Esophagus muscularis mucosa (tissue), 4 donors: ENCODE data around the gene FBLN1. TPM values are rescaled to one million over a fixed set of nuclear protein-coding genes. Genes with fewer than 3 reads are reported as not detected.

Experiments
- DNase-seq: peaks from one replicate; pipeline ENCODE4 v3.0.0-alpha.2; 2017; ENCODE audit errors: extremely low spot score
- H3K27ac ChIP-seq, 4 donors: fragments of 200-600 bp; sonication (generic); replicated peaks in 1 of 4; 1 replicate in 3 of 4; 2 replicates in 1 of 4; pipeline ENCODE4 v1.5.1; 2016 to 2019; ENCODE audit warnings: mild to moderate bottlenecking in 1 of 4
- H3K27me3 ChIP-seq, 4 donors: fragments of 200-600 bp; sonication (generic); one replicate each; pipeline versions ENCODE4 v1.5.1 to v1.6.0; 2016 to 2019
- H3K36me3 ChIP-seq, 4 donors: fragments of 200-600 bp; sonication (generic); one replicate each; pipeline ENCODE4 v1.5.1; 2016 to 2019
- H3K4me1 ChIP-seq, 4 donors: fragments of 200-600 bp; sonication (generic); one replicate each; pipeline ENCODE4 v1.5.1; 2016 to 2019
- H3K4me3 ChIP-seq, 4 donors: fragments of 200-600 bp; sonication (generic); 1 replicate in 2 of 4; 2 replicates in 2 of 4; pipeline ENCODE4 v1.5.1; 2016 to 2019; ENCODE audit warnings: mild to moderate bottlenecking in 4 of 4, moderate library complexity in 1 of 4
- H3K9me3 ChIP-seq, 4 donors: fragments of 200-600 bp; sonication (generic); 1 replicate in 3 of 4; 2 replicates in 1 of 4; pipeline ENCODE4 v1.5.1; 2016 to 2019
- EP300 ChIP-seq: sonication (generic); formaldehyde crosslinking; IDR thresholded peaks from one replicate; pipeline ENCODE4 v1.6.1; 2017; ENCODE audit warnings: antibody characterized with exemption
- POLR2A ChIP-seq: fragments of 450-650 bp; IDR thresholded peaks from one replicate; pipeline ENCODE4 v1.6.1; 2017; ENCODE audit warnings: antibody characterized with exemption, moderate library complexity, mild to moderate bottlenecking, low read depth
- POLR2AphosphoS5 ChIP-seq, 2 donors: sonication (generic); formaldehyde crosslinking; IDR thresholded peaks; one replicate each; pipeline ENCODE4 v1.6.1; 2017; ENCODE audit warnings: antibody characterized with exemption in 2 of 2
- WGBS: methylation state at CpG from one replicate; pipeline ENCODE4 v1.1.5; 2018; 5-methylcytosine and 5-hydroxymethylcytosine counted together
- intact Hi-C: fragments of 100-400 bp; cut with DNase I; formaldehyde crosslinking; loops from one replicate; pipeline ENCODE4 v1.15.1; 2023
- total RNA-seq, 4 donors: library from RNA; depleted of rRNA; stranded (reverse); fragments of >200 nt; gene quantifications; one replicate each; pipeline versions ENCODE4 v1.1.0 to v1.2.1, GENCODE V29; 2016
- TF ChIP-seq, protein P1 (sequence below), 3 experiments: fragments of 200-600 bp in 2 of 3; fragments of 450-650 bp in 1 of 3; sonication (generic) in 2 of 3; IDR thresholded peaks; one replicate each; pipeline ENCODE4 v1.5.1; 2017 to 2019; ENCODE audit warnings: antibody characterized with exemption in 3 of 3, mild to moderate bottlenecking in 2 of 3, moderate library complexity in 1 of 3

Gene FBLN1
- total RNA-seq, 4 donors from 2014 or later = 355 to 534 (median 417) TPM

DNA sequence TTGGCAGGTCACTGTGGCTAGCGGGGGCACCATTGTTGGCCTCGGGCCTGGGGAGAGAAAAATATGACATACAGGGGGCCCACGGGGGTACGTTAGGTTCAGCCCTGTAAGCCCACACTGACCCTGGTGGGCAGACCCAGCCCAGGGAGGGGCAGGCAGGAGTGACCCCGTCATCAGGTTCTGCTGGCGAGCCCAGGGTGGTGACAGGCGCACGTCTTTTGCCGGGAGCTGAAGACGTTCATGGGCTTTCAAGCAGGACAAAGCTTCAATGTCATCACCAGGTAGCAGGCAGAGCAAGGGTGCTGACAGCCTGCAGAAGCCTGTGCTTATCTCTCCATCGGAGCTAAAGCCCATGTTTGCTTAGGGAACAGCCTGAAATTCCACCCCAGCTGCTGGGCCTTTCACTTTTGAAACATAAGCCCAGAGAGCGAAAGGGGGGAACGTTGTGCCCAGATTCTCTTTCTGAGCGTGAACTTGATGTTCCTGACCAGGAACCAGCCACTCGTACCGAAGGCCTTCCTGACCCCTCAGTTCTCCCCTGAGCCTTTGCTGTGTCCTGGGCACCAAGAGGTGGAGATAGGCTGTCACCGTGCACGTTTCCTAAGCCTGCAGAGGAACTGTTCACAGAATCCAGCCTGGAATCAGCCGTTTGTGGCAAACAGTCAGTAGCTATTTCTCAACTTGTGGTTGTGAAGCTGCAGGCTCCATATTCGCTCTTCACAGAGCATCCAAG lies 94.9 kb downstream of the FBLN1 start:
- 87% methylated on average over 18 of the region's 20 CpGs for WGBS
- TF ChIP-seq EP300 = no peak
- no peak for TF ChIP-seq POLR2A
- TF ChIP-seq, protein P1, sequence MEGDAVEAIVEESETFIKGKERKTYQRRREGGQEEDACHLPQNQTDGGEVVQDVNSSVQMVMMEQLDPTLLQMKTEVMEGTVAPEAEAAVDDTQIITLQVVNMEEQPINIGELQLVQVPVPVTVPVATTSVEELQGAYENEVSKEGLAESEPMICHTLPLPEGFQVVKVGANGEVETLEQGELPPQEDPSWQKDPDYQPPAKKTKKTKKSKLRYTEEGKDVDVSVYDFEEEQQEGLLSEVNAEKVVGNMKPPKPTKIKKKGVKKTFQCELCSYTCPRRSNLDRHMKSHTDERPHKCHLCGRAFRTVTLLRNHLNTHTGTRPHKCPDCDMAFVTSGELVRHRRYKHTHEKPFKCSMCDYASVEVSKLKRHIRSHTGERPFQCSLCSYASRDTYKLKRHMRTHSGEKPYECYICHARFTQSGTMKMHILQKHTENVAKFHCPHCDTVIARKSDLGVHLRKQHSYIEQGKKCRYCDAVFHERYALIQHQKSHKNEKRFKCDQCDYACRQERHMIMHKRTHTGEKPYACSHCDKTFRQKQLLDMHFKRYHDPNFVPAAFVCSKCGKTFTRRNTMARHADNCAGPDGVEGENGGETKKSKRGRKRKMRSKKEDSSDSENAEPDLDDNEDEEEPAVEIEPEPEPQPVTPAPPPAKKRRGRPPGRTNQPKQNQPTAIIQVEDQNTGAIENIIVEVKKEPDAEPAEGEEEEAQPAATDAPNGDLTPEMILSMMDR (IDR thresholded peaks at IDR 0.05) = no peak
- no peak for TF ChIP-seq POLR2AphosphoS5 (IDR thresholded peaks at IDR 0.05)
- no peak for DNase-seq
- H3K27me3 ChIP-seq = peaks cover 0 to 8% (median 0%) of the 10 kb centered on the region in 4 donors
- H3K27ac ChIP-seq = no peak overlapping the region
- peaks cover 0 to 25% (median 3%) of the 10 kb centered on the region in 4 donors for H3K4me1 ChIP-seq
- H3K9me3 ChIP-seq = no peaks in the 10 kb centered on the region
- H3K4me3 ChIP-seq = no peak overlapping the region
- intact Hi-C loops = no loop called here
- peaks cover 0 to 4% (median 0%) of the 10 kb centered on the region in 4 donors for H3K36me3 ChIP-seq

- no peak for DNase-seq
- Histone ChIP-seq H3K4me1 (peaks cover 0 to 26% (median 3%) of the 10 kb centered on the region in 4 donors), H3K36me3 (peaks cover 0 to 4% (median 0%) of the 10 kb centered on the region in 4 donors), H3K4me3 (no peak overlapping the region), H3K9me3 (no peaks in the 10 kb centered on the region), H3K27ac (no peak overlapping the region), H3K27me3 (peaks cover 0 to 8% (median 0%) of the 10 kb centered on the region in 4 donors)
- WGBS = 83% methylated on average over 8 of the region's 15 CpGs
- TF ChIP-seq EP300 (no peak), POLR2A (no peak), POLR2AphosphoS5 (IDR thresholded peaks at IDR 0.05) (no peak)
- TF ChIP-seq, protein P1 (IDR thresholded peaks at IDR 0.05) = no peak
- intact Hi-C loops = no loop called here
Measured at GRCh38 chr22:45598596-45599217, 96.0 kb downstream of the FBLN1 start.

- intact Hi-C loops = no loop called here
- no peak overlapping the region for H3K4me3 ChIP-seq
- whole genome bisulfite sequencing = 94% methylated on average over 22 of the region's 22 CpGs
- H3K9me3 ChIP-seq = no peaks in the 10 kb centered on the region
- TF ChIP-seq, protein P1 (IDR thresholded peaks at IDR 0.05) = no peak
- no peak for TF ChIP-seq EP300
- no peak for TF ChIP-seq POLR2AphosphoS5 (IDR thresholded peaks at IDR 0.05)
- no peak for TF ChIP-seq POLR2A
- H3K27ac ChIP-seq = no peak overlapping the region
- no peak for DNase-seq
- H3K36me3 ChIP-seq = peaks cover 0 to 4% (median 0%) of the 10 kb centered on the region in 4 donors
- peaks cover 0 to 28% (median 3%) of the 10 kb centered on the region in 4 donors for H3K4me1 ChIP-seq
- peaks cover 0 to 8% (median 0%) of the 10 kb centered on the region in 4 donors for H3K27me3 ChIP-seq
Measured at GRCh38 chr22:45599836-45600577, 97.3 kb downstream of the FBLN1 start.

- Histone ChIP-seq H3K36me3 (peaks cover 0 to 4% (median 0%) of the 10 kb centered on the region in 4 donors), H3K4me3 (no peak overlapping the region), H3K27ac (peak overlapping the region in 2 of 4 donors; percentile 27 to 34), H3K27me3 (peaks cover 0 to 8% (median 0%) of the 10 kb centered on the region in 4 donors), H3K9me3 (no peaks in the 10 kb centered on the region), H3K4me1 (peaks cover 0 to 28% (median 3%) of the 10 kb centered on the region in 4 donors)
- DNase-seq = no peak
- 75% methylated on average over 11 of the region's 14 CpGs for WGBS
- intact Hi-C loops = no loop called here
- TF ChIP-seq, protein P1 (IDR thresholded peaks at IDR 0.05) = no peak
- TF ChIP-seq EP300 (no peak), POLR2A (no peak), POLR2AphosphoS5 (IDR thresholded peaks at IDR 0.05) (no peak)
Measured at GRCh38 chr22:45600790-45601730, 98.4 kb downstream of the FBLN1 start.
